Endothelial cell of umbilical vein (primary cell): ENCODE results near the gene THSD4.

Experiments used
- EZH2 ChIP-seq: IDR thresholded peaks from 2 replicates; pipeline ENCODE4 v1.6.1; 2012; ENCODE audit warnings: borderline replicate concordance, low read depth, mild to moderate bottlenecking, moderate library complexity, low read length, inconsistent platforms; ENCODE audit not compliant: severe bottlenecking
- TF ChIP-seq, protein P1 (sequence below), 2 donors: IDR thresholded peaks; 1 replicate in 1 of 2; 2 replicates in 1 of 2; pipeline ENCODE4 v1.5.1; 2011; ENCODE audit warnings: low read length in 2 of 2, mild to moderate bottlenecking in 2 of 2, moderate library complexity in 2 of 2, control low read depth in 1 of 2, inconsistent platforms in 1 of 2, low read depth in 1 of 2; ENCODE audit not compliant: insufficient read depth in 1 of 2; ENCODE audit errors: extremely low read depth in 1 of 2

DNA sequence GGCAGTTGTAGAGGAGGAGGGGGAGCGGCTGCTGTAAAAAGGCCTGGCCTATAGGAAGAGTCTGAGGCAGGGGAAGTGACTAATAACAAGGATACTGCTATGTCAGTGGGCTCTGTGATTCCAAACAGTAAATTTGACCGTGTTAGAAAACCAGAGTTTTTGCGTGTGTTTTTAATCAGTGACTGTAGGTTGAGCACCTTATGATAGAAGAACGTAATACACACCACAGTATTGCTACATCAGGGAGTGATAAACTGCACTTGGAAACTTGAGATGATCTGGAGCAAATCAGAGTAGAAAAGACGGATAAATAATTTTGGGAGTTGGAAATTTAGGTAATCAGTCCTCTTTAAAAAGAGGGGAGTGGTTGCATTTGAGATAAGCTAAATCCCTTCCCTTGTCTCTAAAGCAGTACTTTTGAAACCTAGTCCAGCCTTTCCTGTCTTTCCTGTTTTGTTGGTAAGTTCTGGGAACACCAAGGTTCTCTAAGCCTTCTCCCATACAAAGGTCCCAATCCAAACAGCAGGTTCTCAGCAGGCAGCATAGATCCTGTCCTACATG, 564.6 kb downstream of the THSD4 start:
- TF ChIP-seq, protein P1, sequence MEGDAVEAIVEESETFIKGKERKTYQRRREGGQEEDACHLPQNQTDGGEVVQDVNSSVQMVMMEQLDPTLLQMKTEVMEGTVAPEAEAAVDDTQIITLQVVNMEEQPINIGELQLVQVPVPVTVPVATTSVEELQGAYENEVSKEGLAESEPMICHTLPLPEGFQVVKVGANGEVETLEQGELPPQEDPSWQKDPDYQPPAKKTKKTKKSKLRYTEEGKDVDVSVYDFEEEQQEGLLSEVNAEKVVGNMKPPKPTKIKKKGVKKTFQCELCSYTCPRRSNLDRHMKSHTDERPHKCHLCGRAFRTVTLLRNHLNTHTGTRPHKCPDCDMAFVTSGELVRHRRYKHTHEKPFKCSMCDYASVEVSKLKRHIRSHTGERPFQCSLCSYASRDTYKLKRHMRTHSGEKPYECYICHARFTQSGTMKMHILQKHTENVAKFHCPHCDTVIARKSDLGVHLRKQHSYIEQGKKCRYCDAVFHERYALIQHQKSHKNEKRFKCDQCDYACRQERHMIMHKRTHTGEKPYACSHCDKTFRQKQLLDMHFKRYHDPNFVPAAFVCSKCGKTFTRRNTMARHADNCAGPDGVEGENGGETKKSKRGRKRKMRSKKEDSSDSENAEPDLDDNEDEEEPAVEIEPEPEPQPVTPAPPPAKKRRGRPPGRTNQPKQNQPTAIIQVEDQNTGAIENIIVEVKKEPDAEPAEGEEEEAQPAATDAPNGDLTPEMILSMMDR (IDR thresholded peaks at IDR 0.05; ENCODE audit: extremely low read depth in 1 of 2, insufficient read depth in 1 of 2, low read depth in 1 of 2, low read length in 2 of 2): no peak
- TF ChIP-seq EZH2: no peak
